ENCODE results near the gene FAIM2.

FAIM2 gene

DNA sequence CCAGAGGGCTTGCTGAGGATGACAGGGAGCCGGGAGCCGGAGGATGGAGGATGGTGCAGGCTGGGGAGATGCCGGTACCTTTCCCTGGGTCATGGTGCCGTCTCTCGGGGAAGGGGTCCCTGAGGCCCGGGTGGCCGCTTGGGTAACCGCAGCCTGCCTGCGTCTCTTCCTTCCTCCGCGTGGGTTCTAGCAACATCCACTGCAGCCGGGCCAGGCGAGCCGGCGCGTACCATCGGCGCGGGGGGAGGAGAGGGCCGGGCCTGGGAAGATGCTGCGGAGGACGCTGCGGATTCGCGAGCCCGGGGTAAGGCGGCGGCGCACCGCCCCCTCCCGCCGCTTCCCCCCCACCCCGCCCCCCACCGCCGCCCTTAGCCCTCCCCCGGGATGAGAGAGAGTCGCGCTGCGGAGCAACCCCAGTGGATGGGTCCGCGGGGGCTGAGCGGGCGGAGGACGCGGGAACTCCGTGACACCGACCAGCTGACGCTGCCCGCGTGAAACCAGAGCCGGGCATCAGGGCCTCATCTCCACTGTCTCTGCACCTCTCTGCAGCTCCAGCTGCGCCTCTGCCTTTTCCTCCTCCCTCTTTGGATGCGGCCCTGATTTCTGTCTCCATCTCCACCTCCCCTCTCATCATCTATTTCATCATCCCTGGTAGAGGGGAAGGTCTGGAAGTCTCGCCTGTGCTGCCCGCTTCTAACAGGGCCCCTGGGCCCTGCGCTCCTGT is at the start of gene FAIM2:
Gene FAIM2 (minus strand): TSS at position 201 of the 724 bp plus-strand sequence. CDS start 108 bp downstream, at position 93.
- peak; percentile 77 for DNase-seq

DNA sequence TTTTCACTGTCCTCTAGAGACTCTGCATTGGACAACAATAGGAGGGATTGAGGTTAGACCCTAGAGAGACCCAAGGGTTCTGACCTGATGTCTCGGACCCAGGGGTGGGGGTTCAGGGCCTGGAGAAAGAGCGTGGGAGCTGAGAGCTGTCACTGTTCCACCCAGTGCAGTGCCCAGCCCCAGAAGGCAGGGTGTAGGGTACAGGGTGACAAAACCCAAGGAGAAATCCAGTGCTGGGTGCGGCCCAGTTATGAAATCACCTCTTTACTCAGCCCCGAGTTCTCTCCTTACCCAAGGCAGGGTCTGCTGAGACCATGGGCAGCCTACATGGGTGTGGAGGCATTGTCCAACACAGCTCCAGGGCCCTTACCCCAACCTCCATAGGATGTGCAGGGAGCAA is 49.5 kb upstream of the FAIM2 start:
- no peak for DNase-seq

- DNase-seq, result no peak
Measured at GRCh38 chr12:49952391-49953055, 48.8 kb upstream of the FAIM2 start.

GRCh38 chr12:49951411-49952240 is 47.9 kb upstream of the FAIM2 start:
- no peak for DNase-seq

DNA sequence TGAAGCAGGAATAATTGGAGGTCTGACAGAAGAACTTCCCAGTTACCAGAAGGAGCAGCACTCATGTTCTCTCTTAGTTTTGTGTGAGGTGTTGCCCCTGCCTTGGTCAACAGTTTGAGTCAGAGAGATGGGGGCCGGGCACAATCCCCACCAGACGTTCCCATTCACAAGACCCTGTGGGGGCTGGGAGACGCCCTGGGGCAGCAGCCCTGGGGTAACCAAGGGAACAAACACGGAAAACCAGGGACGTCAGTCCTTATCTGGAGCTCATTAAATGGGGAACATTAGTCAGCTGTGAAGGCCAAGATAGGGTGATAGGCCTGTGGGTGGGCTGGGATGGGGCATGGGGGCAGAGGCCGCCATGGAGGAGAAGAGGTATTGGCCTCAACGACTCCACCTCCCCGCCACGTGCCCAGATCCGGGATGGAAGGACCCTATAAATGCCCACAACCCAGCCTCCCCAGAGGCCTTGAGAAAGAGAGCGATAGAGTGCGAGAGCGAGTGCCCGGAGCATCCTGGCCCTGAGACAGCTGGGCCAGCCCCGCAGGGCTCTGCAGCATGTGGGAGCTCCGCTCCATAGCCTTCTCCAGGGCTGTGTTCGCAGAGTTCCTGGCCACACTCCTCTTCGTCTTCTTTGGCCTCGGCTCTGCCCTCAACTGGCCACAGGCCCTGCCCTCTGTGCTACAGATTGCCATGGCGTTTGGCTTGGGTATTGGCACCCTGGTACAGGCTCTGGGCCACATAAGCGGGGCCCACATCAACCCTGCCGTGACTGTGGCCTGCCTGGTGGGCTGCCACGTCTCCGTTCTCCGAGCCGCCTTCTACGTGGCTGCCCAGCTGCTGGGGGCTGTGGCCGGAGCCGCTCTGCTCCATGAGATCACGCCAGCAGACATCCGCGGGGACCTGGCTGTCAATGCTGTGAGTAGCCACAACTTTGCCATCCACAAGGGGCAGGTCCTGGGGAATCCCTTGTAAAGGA is 46.9 kb upstream of the FAIM2 start, which contains the start of gene AQP2:
Gene AQP2 (plus strand): TSS at position 465 of the 979 bp plus-strand sequence. CDS start 94 bp downstream, at position 559.
- DNase-seq, result no peak

DNA sequence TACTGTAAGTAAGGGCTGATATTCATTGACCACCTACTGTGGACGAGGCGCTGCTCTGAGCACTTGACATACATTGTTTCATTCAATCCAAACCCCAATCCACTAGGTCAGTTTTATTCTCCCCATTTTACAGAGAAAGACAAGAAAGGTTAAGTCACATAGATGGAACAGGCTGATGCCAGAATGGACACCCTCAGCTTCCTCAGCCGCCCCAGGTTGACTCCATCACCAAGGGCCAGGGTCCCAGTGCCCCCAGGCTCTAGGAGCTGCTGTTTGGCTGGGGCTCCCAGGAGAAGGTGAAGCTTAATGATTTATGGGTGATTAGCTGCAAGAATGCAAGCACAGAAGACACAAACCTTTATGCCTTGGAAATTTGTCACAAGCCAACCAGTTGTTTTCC is 46.2 kb upstream of the FAIM2 start:
- DNase-seq, result no peak

GRCh38 chr12:49948866-49949845 is 45.5 kb upstream of the FAIM2 start:
- no peak for DNase-seq

GRCh38 chr12:49947593-49948226 is 44.0 kb upstream of the FAIM2 start:
- no peak for DNase-seq

DNA sequence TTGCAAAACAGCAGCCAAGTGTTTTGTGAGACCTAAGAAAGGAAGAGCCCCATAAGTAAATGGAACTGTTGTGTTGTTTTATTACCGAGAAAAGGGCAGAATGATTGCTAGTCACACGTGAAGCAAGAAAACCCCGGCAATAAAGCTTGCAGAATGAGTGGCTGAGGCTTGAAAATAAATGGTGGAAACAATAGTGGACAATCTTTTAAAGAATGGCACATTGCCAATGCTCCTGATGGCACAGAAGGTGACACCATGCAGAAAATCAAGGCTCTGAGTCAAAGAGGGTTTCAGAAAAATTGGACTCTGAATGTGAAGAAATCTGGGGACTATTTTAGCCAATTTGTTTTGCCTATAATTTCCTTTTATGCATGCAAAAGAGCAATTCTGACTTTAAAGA is 42.8 kb upstream of the FAIM2 start:
- no peak for DNase-seq

GRCh38 chr12:49946086-49946485 is 42.4 kb upstream of the FAIM2 start:
- no peak for DNase-seq

DNA sequence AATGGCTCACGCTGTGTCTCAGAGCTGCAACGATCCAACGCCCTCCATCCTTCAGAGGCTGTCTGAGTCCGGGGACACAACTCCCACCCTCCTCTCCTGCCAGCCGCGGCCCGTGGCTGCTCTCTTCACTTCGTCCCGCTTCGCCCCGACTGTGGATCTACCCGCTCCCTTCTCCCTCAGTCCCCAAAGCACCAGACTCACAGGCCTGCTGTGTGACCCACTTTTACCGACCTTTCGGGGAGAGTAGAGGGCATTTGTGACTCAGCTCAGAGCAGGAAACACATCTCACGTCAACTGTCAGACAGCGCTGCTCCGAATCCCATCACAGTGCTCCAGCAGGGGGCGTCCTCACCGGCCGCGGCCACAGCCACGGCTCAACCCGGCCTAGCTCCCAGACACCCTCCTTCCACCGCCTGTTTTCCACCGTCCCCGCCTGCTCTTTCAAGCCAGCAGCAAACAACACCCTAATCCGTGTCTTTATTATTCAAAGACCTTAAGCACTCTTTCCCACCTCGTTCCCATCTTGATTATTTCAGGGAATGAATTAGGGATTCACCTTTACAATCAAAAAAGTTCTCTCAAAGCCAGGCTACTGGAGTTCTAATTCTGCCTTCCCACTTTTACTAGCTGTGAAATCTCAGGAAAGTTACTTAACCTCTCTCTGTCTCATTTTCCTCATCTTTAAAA is 41.8 kb upstream of the FAIM2 start:
- DNase-seq, result peak; percentile 85

DNA sequence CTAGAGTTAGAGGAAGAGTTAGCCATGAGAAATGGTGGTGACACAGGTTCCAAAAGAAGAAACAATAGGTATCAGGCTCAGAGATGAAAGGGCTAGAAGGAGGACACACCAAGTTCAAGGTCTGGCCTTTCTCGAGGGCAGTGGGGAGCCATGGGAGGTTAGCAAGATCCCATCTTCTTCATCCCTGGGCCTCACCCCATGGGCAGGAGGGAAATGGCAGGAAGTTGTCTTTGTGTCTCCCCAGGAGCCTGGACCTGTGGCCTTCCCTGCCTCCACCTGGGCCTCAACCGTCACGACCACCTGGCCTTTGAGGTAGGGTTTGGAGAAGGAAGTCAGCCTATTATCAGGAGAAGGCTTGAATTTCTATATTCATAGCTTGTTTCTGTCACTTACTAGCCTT is 41.0 kb upstream of the FAIM2 start:
- DNase-seq, result no peak

GRCh38 chr12:49944046-49944445 is 40.3 kb upstream of the FAIM2 start:
- no peak for DNase-seq

- DNase-seq, result no peak
Measured at GRCh38 chr12:49943625-49943960, 39.9 kb upstream of the FAIM2 start.

DNA sequence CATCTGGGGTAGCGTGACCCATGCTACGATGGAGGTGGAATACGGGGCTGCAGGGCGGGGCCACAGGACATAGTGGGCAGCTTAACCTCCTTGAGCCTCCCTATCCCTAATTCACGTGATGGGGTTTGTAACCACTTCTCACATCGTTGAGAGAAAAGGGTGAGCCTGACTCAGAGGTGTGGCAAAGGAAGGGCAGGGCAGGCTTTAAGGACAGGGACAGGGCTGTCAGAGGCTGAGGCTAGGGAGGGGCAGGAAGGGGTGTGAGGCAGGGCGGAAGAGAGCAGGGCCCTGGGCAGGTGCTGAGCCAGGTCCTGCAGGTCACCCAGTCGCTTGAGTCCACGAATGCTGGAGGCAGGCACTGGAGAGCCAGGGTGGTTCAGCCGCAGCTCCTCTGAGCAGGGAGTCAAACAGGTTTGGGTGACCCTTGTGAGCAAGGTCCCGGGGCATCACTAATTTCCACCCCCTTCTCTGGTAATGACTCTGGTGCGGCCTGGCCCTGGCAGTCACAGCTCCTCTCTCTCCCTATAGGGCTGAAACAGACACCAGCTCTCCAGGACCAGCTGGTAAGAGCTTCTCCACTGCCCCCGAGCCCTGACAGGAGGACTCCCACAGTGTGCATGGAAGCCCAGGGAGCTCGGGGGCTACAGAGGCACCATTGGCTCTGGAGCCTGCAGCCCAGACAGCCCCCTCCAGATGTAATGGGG is 39.4 kb upstream of the FAIM2 start:
- DNase-seq, result no peak

GRCh38 chr12:49942512-49942893 is 38.8 kb upstream of the FAIM2 start:
- DNase-seq, result no peak

GRCh38 chr12:49941556-49942511 is 38.1 kb upstream of the FAIM2 start:
- no peak for DNase-seq

DNA sequence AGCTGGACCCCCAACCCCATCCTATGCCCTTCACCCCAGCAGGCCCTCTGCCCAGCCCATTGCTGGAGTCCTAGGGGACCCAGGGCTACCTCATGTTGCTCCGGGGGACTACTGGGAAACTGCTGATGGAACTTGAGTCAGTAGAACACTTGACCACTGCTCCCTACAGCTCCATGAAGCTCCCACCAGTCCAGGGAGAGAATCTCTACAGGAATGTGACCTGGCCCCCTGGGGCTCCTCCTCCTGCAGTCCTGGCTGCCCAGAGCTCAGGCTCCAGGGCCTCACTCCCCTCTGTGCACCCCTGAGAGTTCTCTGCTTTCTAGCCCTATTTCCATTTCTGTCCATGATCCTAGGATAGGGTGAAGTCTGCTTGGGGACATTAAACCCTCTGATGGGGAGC is 36.0 kb upstream of the FAIM2 start:
- no peak for DNase-seq
